GM12892 (cell line): ENCODE measurements around the gene LMLN.

ENCODE experiments used
- POLR2A ChIP-seq: IDR thresholded peaks from 2 replicates; pipeline ENCODE4 v1.6.1; 2011; ENCODE audit warnings: low read depth, low read length, control low read depth
- POLR2AphosphoS5 ChIP-seq: IDR thresholded peaks from 2 replicates; pipeline ENCODE4 v1.6.1; 2011; ENCODE audit warnings: low read depth, low read length, control low read depth
- TAF1 ChIP-seq: IDR thresholded peaks from 2 replicates; pipeline ENCODE4 v1.6.1; 2011; ENCODE audit warnings: low read depth, mild to moderate bottlenecking, control low read depth, low read length, borderline replicate concordance

- TF ChIP-seq POLR2A, result no peak
- TF ChIP-seq POLR2AphosphoS5, result no peak
- no peak for TF ChIP-seq TAF1
Observed at GRCh38 chr3:198025644-198026043, 65.6 kb downstream of the LMLN start.
